ENCODE results near the gene TBXAS1.

GRCh38 chr7:140033779-140034363 lies 204.8 kb downstream of the TBXAS1 start:
- TF ChIP-seq CTCF (IDR thresholded peaks at IDR 0.05) = no peak
- TF ChIP-seq POLR2A (IDR thresholded peaks at IDR 0.05) = no peak
